ENCODE data around the gene ATF7IP.

DNA sequence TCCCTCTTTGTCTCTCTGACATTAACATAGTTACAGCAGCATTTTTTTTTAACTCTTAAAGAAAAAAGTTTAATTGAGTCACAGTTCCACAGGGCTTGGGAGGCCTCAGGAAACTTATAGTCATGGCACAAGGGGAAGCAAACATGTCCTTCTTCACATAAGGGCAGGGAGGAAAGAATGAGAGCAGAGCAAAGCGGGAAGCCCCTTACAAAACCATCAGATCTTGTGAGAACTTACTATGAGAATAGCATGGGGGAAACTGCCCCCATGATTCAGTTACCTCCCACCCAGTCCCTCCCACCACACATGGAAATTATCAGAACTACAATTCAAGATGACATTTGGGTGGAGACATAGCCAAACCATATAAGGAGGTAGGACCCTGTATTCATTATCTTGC is 106.0 kb downstream of the ATF7IP start:
- TF ChIP-seq, protein P1, sequence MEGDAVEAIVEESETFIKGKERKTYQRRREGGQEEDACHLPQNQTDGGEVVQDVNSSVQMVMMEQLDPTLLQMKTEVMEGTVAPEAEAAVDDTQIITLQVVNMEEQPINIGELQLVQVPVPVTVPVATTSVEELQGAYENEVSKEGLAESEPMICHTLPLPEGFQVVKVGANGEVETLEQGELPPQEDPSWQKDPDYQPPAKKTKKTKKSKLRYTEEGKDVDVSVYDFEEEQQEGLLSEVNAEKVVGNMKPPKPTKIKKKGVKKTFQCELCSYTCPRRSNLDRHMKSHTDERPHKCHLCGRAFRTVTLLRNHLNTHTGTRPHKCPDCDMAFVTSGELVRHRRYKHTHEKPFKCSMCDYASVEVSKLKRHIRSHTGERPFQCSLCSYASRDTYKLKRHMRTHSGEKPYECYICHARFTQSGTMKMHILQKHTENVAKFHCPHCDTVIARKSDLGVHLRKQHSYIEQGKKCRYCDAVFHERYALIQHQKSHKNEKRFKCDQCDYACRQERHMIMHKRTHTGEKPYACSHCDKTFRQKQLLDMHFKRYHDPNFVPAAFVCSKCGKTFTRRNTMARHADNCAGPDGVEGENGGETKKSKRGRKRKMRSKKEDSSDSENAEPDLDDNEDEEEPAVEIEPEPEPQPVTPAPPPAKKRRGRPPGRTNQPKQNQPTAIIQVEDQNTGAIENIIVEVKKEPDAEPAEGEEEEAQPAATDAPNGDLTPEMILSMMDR (IDR thresholded peaks at IDR 0.05) = no peak
- no peak for TF ChIP-seq POLR2AphosphoS5 (IDR thresholded peaks at IDR 0.05)
